Dermis blood vessel endothelial cell (primary cell): ENCODE data around the gene ZNRF2. TPM values are rescaled to one million over a fixed set of nuclear protein-coding genes. Genes with fewer than 3 reads are reported as not detected.

Experiments used
- DNase-seq: peaks from one replicate; pipeline ENCODE4 v3.0.0; 2010
- total RNA-seq: library from RNA; depleted of rRNA; stranded (reverse); fragments of >200 nt; gene quantifications from 2 replicates; pipeline ENCODE4 v1.2.3, GENCODE V29; 2014

The ZNRF2 gene
- 9.5 and 13.4 TPM in 2 replicates for total RNA-seq

DNA sequence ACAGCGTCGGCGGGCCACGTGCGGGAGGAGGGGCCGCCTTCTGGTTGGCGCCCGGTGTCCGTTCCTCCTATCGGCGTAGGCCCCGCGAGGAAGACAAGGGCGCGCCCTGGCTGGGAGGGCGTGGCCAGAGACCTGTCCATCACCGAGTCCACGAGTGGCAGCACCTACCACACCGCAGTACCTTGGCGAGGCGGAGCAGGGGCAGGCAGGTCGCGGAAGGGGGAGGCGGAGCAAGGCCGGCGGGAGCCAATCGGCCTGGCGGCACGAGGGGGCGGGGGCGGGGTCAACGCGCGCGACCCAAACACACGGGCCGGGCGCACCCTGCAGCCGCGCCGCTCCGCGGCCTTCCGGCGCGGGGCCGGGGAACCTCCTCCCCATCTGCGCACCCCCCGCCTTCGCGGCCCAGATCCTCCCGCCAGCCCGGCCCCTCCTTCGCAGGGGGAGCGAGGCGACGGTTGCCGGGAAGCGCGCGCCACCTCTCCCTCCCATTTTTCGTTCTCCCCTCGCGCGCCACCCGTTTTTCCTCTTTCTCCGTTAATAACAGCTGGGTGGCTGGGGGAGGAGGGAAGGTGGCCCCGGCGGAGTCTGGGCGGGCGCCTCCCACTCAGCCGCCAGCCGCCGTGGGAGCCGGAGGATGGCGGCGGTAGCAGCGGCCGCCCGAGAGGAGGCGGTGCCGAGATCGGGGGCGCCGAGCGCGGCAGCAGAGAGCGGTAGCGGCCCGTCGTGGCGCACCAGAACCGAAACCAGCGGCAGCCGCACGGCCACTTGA lies at the start of gene ZNRF2:
Gene ZNRF2 (plus strand): TSS at position 300 of the 769 bp plus-strand sequence. CDS start 761 bp downstream, outside the sequence.
- peak; percentile 99 for DNase-seq

DNA sequence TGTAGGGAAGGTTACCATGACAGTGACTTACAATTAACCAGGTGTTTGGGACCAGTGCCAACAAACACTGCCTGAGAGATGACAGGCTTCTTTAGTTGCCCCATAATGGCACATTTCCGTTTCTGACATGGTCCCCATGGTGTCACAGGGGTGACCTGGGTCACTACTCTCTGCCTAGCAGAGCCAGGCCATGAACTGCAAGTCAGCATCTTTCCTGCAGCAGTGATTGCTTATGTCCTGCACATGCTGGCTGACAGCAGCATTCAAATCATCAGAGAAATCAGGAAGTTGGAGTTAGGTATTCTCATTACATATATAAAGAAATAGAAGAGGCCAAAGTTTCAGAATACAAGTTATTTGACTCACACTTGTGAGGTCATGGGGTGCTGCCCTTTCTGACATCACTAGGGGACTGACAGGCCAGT lies 47.1 kb upstream of the ZNRF2 start:
- DNase-seq: no peak

DNA sequence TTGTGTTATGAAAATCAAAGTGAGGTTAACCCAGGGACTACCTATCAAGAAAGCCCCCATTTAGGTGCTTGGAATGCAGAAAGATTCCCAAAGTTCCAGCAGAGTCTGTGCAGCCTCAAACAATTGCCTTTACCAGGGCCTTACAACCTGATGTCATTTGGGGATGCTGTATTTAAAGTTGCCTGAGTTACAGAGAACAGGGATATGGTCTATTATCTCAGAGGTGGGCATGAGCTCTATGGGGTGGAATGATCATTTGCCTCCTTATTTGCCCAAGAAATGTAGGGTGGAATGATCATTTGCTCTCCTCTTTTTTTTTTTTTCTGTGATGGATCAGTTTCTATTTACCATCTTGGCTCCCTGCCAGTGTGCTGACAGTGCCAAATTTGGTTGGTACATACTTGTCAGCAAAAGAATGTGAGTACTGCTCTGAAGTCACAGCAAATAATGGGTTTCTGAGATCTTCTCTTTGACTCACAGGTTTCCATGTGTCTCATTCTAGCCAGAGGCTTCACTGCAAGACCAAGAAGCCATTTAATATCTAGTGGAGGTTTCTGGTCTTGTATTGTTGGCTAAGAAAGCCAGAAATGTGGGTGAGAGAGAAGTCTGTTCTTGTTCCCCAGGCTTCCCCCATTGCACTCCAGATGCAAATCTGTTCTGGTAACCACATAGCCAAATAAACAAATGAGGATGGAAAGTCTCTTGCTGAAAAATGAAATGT lies 45.5 kb upstream of the ZNRF2 start:
- DNase-seq: peak; percentile 6

DNA sequence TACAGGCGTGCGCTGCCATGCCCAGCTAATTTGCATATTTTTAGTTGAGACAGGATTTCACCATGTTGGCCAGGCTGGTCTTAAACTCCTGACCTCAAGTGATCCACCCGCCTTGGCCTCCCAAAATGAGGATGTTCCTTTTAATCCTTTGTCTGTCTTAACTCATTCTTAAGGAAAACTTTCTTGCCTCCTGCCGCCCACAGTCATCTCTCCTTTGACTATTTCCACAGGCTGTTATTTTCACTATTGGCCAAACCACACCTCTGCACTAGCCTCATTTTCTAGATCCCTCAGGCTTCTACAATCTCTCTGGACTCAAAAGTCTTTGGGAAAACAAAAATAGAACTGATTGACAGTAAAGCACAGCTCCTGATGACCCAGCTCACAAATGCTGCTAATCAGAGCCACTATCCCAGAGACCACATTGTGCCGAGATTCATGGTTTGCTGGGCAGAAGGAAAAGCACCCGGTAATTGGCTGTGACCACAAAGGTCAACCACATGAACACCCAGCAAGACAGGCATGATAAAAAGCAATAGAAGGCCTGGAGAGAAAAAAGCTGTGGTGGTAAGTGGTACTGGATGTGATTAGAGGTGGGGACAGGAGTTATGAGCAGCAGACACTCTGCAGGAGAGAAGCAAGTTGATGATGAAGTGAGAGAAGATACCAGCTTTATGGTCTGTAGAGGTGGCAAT lies 44.1 kb upstream of the ZNRF2 start:
- no peak for DNase-seq

DNA sequence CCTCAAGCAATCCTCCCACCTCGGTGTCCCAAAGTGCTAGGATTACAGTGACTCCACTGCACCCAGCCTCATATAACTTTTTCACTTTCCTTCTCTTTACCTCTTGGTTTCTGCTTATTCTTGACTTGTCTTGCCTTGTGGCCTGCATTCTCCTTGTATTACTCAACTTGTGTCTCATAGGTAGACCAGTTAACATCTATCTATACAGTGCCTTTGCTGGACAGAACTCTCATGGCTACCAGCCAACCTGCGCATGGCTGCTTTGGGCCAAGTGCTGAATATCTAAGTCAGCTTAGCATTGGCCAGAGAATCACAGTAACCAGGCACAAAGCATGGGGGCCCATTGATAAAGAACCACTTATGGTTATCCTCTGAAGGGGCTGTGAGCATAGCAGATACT lies 42.6 kb upstream of the ZNRF2 start:
- no peak for DNase-seq

DNA sequence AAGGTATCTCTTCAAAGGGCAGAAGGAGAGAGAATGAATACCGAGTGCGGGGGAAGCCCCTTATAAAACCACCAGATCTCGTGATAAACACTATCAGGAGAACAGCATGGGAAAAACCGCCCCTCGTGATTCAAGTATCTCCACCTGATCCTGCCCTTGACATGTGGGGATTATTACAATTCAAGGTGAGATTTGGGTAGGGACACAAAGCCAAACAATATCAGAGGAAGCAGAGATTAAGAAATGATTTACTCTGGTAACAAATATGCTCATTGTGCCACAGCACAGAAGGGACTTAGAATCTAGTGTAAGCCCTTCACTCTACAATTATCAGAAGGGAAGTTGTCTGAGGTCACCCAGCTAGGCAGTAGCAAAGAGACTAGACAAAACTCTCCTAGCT lies 40.1 kb upstream of the ZNRF2 start:
- DNase-seq: no peak

DNA sequence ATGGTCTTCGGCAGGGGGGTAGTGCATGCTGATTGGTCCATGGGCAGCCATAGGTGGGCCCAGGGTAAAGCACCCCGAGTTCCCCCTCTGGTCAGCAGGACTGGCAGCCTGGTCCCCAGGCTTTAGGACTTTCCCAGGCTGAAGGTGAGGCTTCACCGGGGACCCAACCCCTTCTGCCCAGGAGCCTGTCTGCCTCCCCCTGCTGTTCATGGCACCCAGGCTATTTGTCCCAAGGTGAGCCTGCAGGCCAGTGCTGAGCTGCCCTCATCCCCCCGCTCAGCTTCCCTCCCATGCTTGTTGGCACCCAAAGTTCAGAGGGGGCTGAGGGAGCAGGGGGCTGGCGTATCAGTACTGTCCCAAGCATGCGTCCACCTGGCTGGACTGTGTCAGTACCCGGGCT lies 38.5 kb upstream of the ZNRF2 start:
- DNase-seq: no peak

DNA sequence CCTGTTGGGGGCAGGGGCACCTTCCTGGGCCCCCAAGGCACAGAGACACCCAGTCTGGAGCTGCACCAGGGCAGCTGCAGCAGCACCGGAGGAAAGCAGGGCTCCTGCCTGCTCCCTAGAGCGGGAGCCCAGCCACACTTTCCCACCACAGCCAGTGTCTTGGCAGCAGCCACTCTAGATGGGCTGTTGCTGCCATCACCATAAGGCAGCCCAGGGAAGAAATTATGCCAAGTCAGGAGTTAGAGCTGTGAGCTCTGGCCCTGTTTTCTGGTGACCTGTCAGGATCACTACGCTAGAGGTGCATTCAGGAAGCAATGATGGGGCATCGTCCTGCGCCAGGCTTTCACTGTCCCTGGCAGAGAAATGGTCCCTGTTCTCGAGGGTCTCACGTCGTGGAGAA lies 38.0 kb upstream of the ZNRF2 start:
- no peak for DNase-seq

DNA sequence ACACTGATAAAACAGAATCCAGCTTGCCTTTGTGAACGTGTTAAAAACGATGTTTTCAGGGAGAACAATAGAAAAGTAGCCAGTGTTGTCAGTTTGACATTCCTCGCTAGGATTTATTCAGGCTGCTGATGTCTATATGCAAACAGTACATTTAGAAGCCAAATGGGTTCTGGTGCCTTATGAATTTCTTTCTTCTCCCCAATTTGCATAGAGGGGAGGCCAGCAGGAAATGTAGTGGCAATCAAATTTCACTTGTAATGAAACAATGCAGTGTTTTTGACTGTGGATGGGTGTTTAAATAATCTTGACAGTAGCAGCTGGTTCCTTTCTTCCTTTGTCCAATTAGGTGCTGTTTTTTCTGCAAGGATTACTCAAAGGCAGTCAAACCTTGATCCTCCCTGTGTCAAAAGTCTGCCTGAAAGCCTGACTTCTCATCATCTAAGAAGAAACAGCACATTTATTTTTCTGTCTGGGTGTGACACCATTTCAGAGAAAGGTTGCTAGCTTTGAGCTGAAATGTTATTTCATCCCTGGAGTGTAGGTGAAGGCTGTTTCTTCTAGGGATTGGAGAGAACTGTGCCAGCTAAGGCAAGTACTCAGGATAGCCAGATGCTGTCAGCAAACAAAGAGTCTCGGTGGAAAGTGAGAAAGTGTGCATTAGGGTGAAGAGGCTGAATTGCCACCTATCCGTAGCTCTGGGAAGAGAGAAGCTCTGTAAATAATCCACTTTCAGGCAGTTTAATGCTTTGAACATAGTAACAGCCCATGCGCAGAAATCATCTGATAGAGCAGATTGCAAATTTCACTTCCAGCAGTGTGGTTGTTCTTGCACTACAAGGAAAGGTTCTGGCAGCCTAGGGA lies 36.6 kb upstream of the ZNRF2 start:
- DNase-seq: no peak

DNA sequence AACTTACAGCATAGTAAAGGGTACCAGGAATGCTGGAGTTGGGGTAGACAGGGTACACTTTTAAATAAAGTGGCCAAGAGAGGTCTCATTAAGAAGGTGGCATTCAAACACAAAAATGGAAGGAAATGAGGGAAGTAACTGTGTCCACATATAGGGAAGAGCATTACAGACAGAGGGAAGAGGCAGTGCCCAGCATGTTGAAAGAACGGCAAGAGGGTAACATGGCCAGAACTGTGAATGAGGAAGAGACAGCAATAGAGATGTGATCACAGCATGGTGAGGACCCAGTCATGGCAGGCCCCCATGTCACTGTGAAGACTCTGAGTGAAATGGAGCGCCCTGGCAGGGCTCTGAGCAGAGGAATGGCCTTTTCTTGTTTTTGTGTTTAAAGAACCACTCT lies 35.1 kb upstream of the ZNRF2 start:
- no peak for DNase-seq

DNA sequence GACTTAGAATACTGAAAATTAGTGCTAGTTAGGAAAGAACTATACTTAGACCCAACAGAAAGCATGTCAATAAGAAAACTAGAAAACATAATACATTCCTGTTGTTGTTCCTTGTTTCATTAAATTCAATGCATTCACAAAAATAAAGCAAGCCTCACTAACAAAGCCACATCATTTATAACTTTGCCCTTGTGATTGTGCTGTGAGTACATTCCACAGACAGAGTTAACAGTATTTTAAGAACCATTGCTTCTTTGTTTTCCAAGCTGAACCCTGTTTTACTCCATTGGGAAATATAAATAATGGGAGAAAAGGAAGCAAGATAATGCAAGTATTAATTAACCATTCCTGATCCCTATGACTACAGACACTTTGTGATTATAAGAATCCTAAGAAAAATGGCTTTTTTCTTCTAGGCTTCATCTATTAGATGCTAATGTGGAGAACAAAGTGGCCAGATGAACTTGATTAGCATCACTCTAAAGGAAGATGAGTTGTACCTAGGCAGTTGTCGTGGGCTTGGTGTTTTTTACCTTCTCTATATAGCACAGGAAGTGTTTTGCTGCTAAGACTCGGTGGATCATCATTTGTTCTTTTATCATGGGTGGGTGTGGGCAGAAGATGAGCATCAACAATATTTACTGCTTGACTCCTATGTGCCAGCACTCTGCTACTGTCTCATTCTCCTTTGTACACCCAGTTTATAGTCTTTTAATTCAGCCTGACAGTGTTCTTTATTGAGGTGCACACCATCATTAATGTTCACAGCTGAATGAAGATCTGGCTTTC lies 34.2 kb upstream of the ZNRF2 start:
- no peak for DNase-seq

DNA sequence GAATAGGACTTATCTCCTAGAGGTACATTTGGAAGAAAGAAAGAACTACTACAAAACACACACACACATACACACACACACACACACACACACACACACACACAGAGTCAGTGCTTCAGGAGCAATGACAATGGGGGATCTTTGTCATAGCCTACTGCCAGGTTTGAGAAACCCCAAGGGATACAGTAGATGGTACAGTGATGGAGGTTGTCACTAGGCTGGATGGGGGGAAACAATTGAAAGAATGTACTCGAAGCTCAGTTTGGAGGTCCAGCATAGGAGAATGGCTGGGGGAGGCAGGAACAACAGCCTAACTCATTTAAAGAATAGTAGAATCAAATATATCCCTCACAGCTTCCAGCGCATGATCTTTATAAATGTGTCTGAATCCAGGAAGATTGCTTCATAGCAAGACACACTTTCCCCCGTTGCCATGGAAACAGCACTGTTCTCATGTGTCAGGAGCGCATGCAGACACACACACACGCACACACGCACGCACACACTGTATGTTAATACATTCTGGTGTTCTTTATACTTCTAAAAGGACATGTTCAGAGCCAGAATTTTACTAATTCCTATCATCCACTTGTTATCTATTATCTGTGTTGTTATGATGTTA lies 32.6 kb upstream of the ZNRF2 start:
- no peak for DNase-seq

DNA sequence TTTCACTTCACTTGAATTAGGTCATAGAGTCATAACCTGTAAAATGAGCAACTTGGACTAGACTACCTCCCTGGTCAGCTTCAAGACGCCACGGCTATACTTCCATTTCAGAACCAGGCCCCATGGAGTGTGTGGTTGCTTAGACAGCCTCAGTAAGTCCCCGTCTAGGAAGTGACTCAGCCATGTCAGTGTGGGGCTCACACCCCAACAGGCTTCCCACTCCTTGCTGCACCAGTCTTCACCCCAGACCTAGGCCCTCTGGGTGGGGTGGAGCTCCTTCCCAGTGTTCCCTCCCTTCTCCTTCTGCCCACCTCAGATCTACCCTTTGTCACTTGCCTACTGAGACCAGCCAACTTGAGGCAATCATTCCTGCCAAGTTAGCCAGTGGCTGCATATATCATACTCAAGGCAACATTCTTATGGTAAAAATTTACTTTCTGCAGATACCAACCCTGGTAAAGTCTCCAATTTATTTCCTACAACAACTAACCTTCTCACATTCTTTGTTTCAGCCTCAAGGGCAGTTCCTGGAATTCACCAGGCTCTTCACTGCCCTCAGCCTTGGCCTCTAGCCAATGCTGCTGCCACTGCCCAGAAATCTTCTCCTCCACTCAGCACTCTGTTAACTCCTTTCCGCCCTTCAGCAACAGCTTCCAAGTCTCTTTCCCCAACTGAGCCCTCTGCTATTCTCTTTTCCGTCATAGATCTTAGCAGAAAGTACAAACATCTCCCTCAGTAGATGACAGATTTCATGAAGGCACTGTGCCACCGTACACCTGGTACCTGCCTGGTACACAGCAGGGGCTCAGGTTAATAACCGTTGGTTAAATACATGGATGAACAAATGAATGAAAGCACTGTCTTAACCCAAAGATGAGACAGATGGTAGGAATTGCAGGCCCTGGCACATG lies 31.3 kb upstream of the ZNRF2 start:
- DNase-seq: no peak

DNA sequence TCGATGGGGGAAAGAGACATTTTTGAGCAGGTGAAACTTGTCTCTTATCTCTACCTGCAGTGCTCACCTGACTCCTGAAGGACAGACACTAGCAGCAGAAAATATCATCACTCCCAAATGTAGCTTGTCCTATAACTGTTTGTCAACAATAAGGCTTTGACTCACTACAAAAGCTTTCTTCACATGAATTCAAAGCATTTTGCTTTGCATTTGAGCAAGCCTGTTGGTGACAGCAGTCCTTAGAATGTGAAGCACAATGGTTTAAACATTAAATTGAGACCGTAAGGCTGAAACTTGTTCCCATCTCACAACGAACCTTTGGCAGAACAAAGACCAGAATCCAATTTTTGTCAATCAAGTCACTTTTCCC lies 30.6 kb upstream of the ZNRF2 start:
- DNase-seq: no peak

DNA sequence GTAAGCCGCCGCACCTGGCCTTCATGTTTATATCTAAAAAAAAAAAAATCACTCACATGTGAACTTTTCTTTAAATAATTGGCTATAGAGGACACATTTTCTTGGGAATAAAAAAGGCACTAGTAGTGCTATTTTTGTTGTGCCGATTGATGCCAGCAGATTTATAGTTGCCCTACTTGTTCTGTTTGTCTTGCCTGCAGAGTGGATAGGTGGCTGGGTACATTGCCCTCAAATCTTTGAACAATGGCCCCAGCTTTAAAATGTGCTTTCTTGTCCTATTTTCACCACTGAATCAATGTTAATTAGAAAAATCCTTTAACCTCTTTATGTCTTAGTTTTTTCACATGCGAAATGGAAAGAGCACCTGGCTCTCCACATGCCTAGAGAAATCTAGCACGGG lies 30.1 kb upstream of the ZNRF2 start:
- DNase-seq: no peak

DNA sequence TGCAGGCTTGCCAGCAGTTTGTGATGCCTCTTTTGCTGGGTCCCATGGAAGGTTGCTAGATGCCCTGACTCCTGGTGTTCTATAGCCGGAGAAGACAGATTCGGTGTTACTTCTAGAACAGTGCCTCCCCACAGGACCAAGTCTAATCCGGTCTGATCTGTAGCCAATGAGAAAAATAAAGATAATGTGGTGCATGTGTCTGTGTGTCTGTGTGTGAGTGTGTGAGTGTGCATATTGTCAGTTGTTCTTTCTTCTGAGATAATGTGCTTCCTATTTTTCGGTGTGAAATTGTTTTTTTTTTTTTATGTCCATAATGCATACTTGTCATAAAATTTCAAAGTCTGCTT lies 29.7 kb upstream of the ZNRF2 start:
- no peak for DNase-seq

DNA sequence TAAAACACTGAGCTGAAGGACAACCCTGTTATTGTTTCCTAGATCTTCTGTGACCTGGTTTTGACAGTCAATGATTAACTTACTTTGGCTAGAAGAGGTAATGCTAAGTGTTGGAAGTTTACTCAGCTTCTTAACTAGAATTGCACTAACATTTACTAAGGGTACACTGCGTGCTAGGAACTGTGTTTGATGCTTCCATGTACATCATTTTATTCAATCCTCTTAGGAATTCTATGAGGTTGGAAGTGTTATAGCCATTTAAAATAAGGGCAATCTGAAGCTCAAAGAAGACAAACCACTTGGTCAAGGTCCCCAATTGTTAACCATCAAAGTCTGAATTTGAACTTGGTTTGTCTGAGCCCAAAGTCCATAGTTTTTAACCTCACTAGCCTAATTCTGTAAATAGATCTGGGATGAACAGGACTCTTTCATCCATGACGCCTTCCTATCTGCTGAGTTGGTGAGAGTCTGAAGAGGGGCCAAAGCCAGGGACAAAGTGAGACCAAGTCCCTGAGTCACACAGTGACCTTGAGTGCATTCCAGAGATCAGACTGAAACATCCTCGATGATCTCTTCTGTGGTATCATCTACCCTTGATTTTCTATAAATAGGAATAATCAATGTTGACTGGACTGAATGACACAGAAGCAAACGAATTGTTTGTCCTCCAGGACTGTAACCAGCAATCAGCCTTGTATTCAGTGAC lies 29.2 kb upstream of the ZNRF2 start:
- no peak for DNase-seq

DNA sequence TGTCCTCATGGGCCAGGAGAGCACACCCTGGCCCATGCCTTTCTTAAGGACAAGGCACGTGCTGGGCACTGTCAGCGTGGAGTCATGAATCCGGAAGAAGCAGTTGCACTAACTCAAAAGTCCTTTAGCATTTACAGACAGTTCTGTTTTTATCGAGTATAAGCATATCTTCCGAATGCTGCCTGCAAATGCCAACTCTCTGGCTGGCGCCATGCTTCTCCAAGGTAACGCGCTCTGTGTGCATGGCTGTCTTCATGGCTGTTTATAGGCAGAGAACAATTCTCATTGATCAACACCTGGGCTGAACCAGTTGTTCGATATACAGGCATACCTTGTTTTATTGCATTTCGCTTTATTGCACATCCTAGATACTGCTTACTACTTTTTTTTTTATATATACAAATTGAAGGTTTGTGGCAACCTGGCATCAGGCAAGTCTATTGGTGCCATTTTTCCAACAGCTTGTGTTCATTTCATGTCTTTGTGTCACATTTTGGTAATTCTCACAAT lies 28.0 kb upstream of the ZNRF2 start:
- no peak for DNase-seq

DNA sequence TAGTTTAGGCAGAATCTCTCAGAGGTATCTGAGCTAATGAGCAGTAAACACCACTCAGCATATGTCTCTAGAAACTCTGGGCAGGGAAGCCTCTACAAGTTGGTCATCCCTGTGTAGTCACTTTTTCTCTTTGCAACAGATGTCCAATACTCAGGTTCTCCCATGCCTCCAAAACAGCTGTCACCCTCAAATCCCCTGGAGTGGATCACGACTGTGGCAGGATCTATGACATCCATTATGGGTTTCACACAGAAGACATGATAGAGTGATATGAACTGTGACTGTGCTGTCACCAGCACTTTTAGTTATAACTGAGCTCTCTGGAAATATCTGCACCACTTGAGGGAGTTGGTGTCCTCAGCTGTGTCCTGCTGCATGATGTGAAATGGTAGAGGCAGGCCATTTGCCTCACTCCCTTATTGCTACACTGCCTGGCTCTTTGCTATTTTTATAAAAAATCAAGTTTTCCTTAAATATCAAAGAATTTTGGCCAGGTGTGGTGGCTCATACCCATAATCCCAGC lies 24.1 kb upstream of the ZNRF2 start:
- no peak for DNase-seq
